ENCODE data around the gene AMPH. TPM values are rescaled to one million over a fixed set of nuclear protein-coding genes. Genes with fewer than 3 reads are reported as not detected.

AMPH gene
- total RNA-seq, 1 experiment from 2014 or later, result not detected

GRCh38 chr7:38637957-38638356 lies 6.8 kb upstream of the AMPH start:
- Histone ChIP-seq H3K4me2 (ENCODE audit: low read length) (no peak overlapping the region), H3K4me1 (ENCODE audit: control insufficient read depth in 1 of 2, insufficient read depth in 2 of 2, low read length in 2 of 2) (no peaks in the 10 kb centered on the region), H3K9me2 (ENCODE audit: insufficient read depth) (no peaks in the 10 kb centered on the region), H3K9ac (ENCODE audit: low read length) (no peak overlapping the region), H4K20me1 (ENCODE audit: insufficient read depth) (no peaks in the 10 kb centered on the region), H3K9me3 (ENCODE audit: control insufficient read depth in 1 of 2, insufficient read depth in 1 of 2, low read depth in 1 of 2, low read length in 2 of 2) (no peaks in the 10 kb centered on the region), H3K27ac (ENCODE audit: low read depth, low read length) (no peak overlapping the region), H2AFZ (ENCODE audit: low read depth, low read length, poor library complexity, severe bottlenecking) (no peak overlapping the region), H3K79me2 (ENCODE audit: insufficient read depth, low read length) (no peaks in the 10 kb centered on the region), H3K36me3 (ENCODE audit: control insufficient read depth in 1 of 2, insufficient read depth in 2 of 2, low read length in 2 of 2) (no peaks in the 10 kb centered on the region), H3K4me3 (replicated peaks in 1 of 2; ENCODE audit: low read depth in 1 of 2, low read length in 2 of 2) (no peak overlapping the region), H3K27me3 (ENCODE audit: insufficient read depth, low read length) (peaks cover 11% of the 10 kb centered on the region; the same call in 1 of the 2 replicates)
- intact Hi-C loops (cut with micrococcal nuclease), result no loop called here
- no peak for ATAC-seq
- RAD21 ChIA-PET (ENCODE audit: low non-redundant PET in 1 of 2, low total read pairs in 2 of 2, uncharacterized antibody in 2 of 2, unreplicated experiment in 2 of 2), result no interaction called here
- TF ChIP-seq CBX3 (IDR thresholded peaks at IDR 0.05; ENCODE audit: low read depth) (no peak), ELF1 (IDR thresholded peaks at IDR 0.05; ENCODE audit: borderline replicate concordance, low read depth) (no peak), FOSL1 (IDR thresholded peaks at IDR 0.05; ENCODE audit: low read depth) (no peak), JUND (IDR thresholded peaks at IDR 0.05) (no peak), POLR2A (IDR thresholded peaks at IDR 0.05; ENCODE audit: borderline replicate concordance, extremely low read depth, insufficient read depth, insufficient read length) (no peak), EZH2phosphoT487 (IDR thresholded peaks at IDR 0.05; ENCODE audit: borderline replicate concordance) (no peak), ZNF274 (IDR thresholded peaks at IDR 0.05; ENCODE audit: low read depth, low read length) (no peak), ZBTB33 (IDR thresholded peaks at IDR 0.05; ENCODE audit: extremely low read depth, insufficient replicate concordance, low read length) (no peak), POLR2AphosphoS5 (IDR thresholded peaks at IDR 0.05; ENCODE audit: low read depth, low read length) (no peak)
- POLR2A ChIA-PET, result no interaction called here
- DNase-seq (ENCODE audit: low read depth, low spot score), result no peak
- CTCF ChIA-PET, result no interaction called here
- BruUV-seq (replicated peaks), result no TSS peak

- H3K27ac ChIP-seq (ENCODE audit: low read depth, low read length), result no peak overlapping the region
- TF ChIP-seq ZFX (IDR thresholded peaks at IDR 0.05) (no peak), POLR2A (IDR thresholded peaks at IDR 0.05; ENCODE audit: borderline replicate concordance, extremely low read depth, insufficient read depth, insufficient read length) (no peak), CTCF (IDR thresholded peaks at IDR 0.05 in 2 of 3, conservative IDR thresholded peaks at IDR 0.05 in 1 of 3; ENCODE audit: borderline replicate concordance in 1 of 3, insufficient read depth in 1 of 3, low read depth in 2 of 3, low read length in 2 of 3) (0 out of 6 replicates have a peak, but pooled peaks of 1 of the 3 experiments have one; percentile 16)
- no peak overlapping the region for H3K4me2 ChIP-seq (ENCODE audit: low read length)
- no peak overlapping the region for H3K4me3 ChIP-seq (replicated peaks in 1 of 2; ENCODE audit: low read depth in 1 of 2, low read length in 2 of 2)
- POLR2A ChIA-PET, result no interaction called here
- CTCF ChIA-PET, result interaction anchor here (0.6 to 1.6 kb wide), 2 partner anchors 28 to 195 kb away, joined by 3 read pairs; no protein-coding TSS in a partner anchor
- ATAC-seq (peak; percentile 59; the same call in 1 of the 2 replicates), DNase-seq (ENCODE audit: low read depth, low spot score) (no peak)
- no peaks in the 10 kb centered on the region for H3K4me1 ChIP-seq (ENCODE audit: control insufficient read depth in 1 of 2, insufficient read depth in 2 of 2, low read length in 2 of 2)
- peaks cover 9% of the 10 kb centered on the region; the same call in 1 of the 2 replicates for H3K27me3 ChIP-seq (ENCODE audit: insufficient read depth, low read length)
- no peaks in the 10 kb centered on the region for H3K9me3 ChIP-seq (ENCODE audit: control insufficient read depth in 1 of 2, insufficient read depth in 1 of 2, low read depth in 1 of 2, low read length in 2 of 2)
- no TSS peak for BruUV-seq (replicated peaks)
- H3K9ac ChIP-seq (ENCODE audit: low read length), result no peak overlapping the region
- H3K9me2 ChIP-seq (ENCODE audit: insufficient read depth), result no peaks in the 10 kb centered on the region
- no peaks in the 10 kb centered on the region for H4K20me1 ChIP-seq (ENCODE audit: insufficient read depth)
- RAD21 ChIA-PET (ENCODE audit: low non-redundant PET in 1 of 2, low total read pairs in 2 of 2, uncharacterized antibody in 2 of 2, unreplicated experiment in 2 of 2), result no interaction called here
- intact Hi-C loops (cut with micrococcal nuclease), result no loop called here
- H3K36me3 ChIP-seq (ENCODE audit: control insufficient read depth in 1 of 2, insufficient read depth in 2 of 2, low read length in 2 of 2), result no peaks in the 10 kb centered on the region
- H2AFZ ChIP-seq (ENCODE audit: low read depth, low read length, poor library complexity, severe bottlenecking), result no peak overlapping the region
- no peaks in the 10 kb centered on the region for H3K79me2 ChIP-seq (ENCODE audit: insufficient read depth, low read length)
Measured at GRCh38 chr7:38632411-38632810, 1.2 kb upstream of the AMPH start.

All from HCT116 (cell line).